Trophoblast cell (in vitro differentiated cells and primary cell): ENCODE measurements around the gene CDK8.

Source experiments
- DNase-seq, 2 donors: peaks; one replicate each; pipeline ENCODE4 v3.0.0-alpha.2; 2016
- H2AFZ ChIP-seq: 2 replicates; pipeline ENCODE4 v1.6.1; 2013; ENCODE audit warnings: low read length, moderate library complexity, mild to moderate bottlenecking; ENCODE audit not compliant: insufficient read depth, poor library complexity
- H2AK5ac ChIP-seq: 2 replicates; pipeline ENCODE4 v1.6.1; 2013; ENCODE audit warnings: mild to moderate bottlenecking, low read length
- H2BK120ac ChIP-seq: 2 replicates; pipeline ENCODE4 v1.6.1; 2013; ENCODE audit warnings: low read length, mild to moderate bottlenecking, moderate library complexity; ENCODE audit not compliant: insufficient read depth, poor library complexity
- H2BK12ac ChIP-seq: 2 replicates; pipeline ENCODE4 v1.6.1; 2013; ENCODE audit warnings: mild to moderate bottlenecking, low read length, moderate library complexity
- H2BK5ac ChIP-seq: 2 replicates; pipeline ENCODE4 v1.6.1; 2013; ENCODE audit warnings: low read length, low read depth, moderate library complexity, mild to moderate bottlenecking; ENCODE audit not compliant: poor library complexity
- H3K14ac ChIP-seq: 2 replicates; pipeline ENCODE4 v1.6.1; 2013; ENCODE audit warnings: mild to moderate bottlenecking, low read length
- H3K18ac ChIP-seq: 2 replicates; pipeline ENCODE4 v1.6.1; 2013; ENCODE audit warnings: mild to moderate bottlenecking, low read length
- H3K23ac ChIP-seq: 2 replicates; pipeline ENCODE4 v1.6.1; 2013; ENCODE audit warnings: low read length
- H3K27ac ChIP-seq: 2 replicates; pipeline ENCODE4 v1.5.1; 2013; ENCODE audit warnings: low read depth, mild to moderate bottlenecking, inconsistent platforms, low read length, moderate library complexity
- H3K27me3 ChIP-seq: 2 replicates; pipeline ENCODE4 v1.6.1; 2013; ENCODE audit warnings: inconsistent platforms, mild to moderate bottlenecking, low read length, moderate library complexity; ENCODE audit not compliant: insufficient read depth
- H3K36me3 ChIP-seq, 2 experiments: 1 replicate in 1 of 2; 2 replicates in 1 of 2; pipeline ENCODE4 v1.6.1; 2013; ENCODE audit warnings: low read length in 2 of 2, mild to moderate bottlenecking in 2 of 2, moderate library complexity in 1 of 2; ENCODE audit not compliant: insufficient read depth in 2 of 2, control insufficient read depth in 1 of 2
- H3K4ac ChIP-seq: 2 replicates; pipeline ENCODE4 v1.6.1; 2013; ENCODE audit warnings: low read depth, mild to moderate bottlenecking, low read length, moderate library complexity
- H3K4me1 ChIP-seq, 2 experiments: 1 replicate in 1 of 2; 2 replicates in 1 of 2; pipeline ENCODE4 v1.6.1; 2013; ENCODE audit warnings: low read length in 2 of 2, mild to moderate bottlenecking in 2 of 2, moderate library complexity in 1 of 2; ENCODE audit not compliant: insufficient read depth in 2 of 2, control insufficient read depth in 1 of 2
- H3K4me2 ChIP-seq: 2 replicates; pipeline ENCODE4 v1.6.1; 2013; ENCODE audit warnings: inconsistent platforms, mild to moderate bottlenecking, low read length, moderate library complexity
- H3K4me3 ChIP-seq: 2 replicates; pipeline ENCODE4 v1.5.1; 2013; ENCODE audit warnings: mild to moderate bottlenecking, low read depth, low read length, inconsistent platforms
- H3K79me1 ChIP-seq: one replicate; pipeline ENCODE4 v1.6.1; 2013; ENCODE audit warnings: low read length
- H3K79me2 ChIP-seq: 2 replicates; pipeline ENCODE4 v1.6.1; 2013; ENCODE audit warnings: low read length, mild to moderate bottlenecking; ENCODE audit not compliant: control insufficient read depth, insufficient read depth, poor library complexity
- H3K9ac ChIP-seq: 2 replicates; pipeline ENCODE4 v1.6.1; 2013; ENCODE audit warnings: mild to moderate bottlenecking, low read length
- H3K9me3 ChIP-seq: 2 replicates; pipeline ENCODE4 v1.6.1; 2013; ENCODE audit warnings: low read depth, mild to moderate bottlenecking, control low read depth, inconsistent platforms, low read length; ENCODE audit not compliant: insufficient read depth
- H4K12ac ChIP-seq: 2 replicates; pipeline ENCODE4 v1.6.1; 2013; ENCODE audit warnings: low read depth, mild to moderate bottlenecking, low read length, moderate library complexity
- H4K8ac ChIP-seq: 2 replicates; pipeline ENCODE4 v1.6.1; 2013; ENCODE audit warnings: low read depth, mild to moderate bottlenecking, low read length, moderate library complexity
- H4K91ac ChIP-seq: one replicate; pipeline ENCODE4 v1.6.1; 2013; ENCODE audit warnings: low read depth, mild to moderate bottlenecking, low read length, moderate library complexity
- WGBS: extraction: QIAGEN DNeasy Blood & Tissue Kit; methylation state at CpG from one replicate; pipeline ENCODE4 v1.1.7; 2013; ENCODE audit warnings: missing lambda C conversion rate; ENCODE audit not compliant: insufficient read length, insufficient coverage; ENCODE audit errors: extremely low coverage; 5-methylcytosine and 5-hydroxymethylcytosine counted together

The CDK8 gene

GRCh38 chr13:26412263-26412662 is 158.3 kb downstream of the CDK8 start:
- Histone ChIP-seq H2BK5ac (no peak overlapping the region), H2BK12ac (no peak overlapping the region), H3K4me2 (no peak overlapping the region), H2AFZ (no peak overlapping the region), H3K79me1 (no peaks in the 10 kb centered on the region), H2AK5ac (no peak overlapping the region), H3K9ac (no peak overlapping the region), H3K23ac (no peak overlapping the region), H3K79me2 (no peaks in the 10 kb centered on the region), H4K12ac (no peak overlapping the region), H3K4ac (no peak overlapping the region), H3K27me3 (no peaks in the 10 kb centered on the region), H3K4me1 (no peaks in the 10 kb centered on the region), H3K14ac (no peak overlapping the region), H3K27ac (no peak overlapping the region), H4K8ac (no peak overlapping the region), H2BK120ac (no peak overlapping the region), H3K36me3 (peaks cover 0 to 3% of the 10 kb centered on the region in 2 experiments), H3K18ac (no peak overlapping the region), H4K91ac (no peak overlapping the region), H3K4me3 (no peak overlapping the region), H3K9me3 (peaks cover under 1% of the 10 kb centered on the region)
- DNase-seq = no peak
- WGBS = no CpG with 5 or more reads among the region's 1 CpG

- Histone ChIP-seq H3K27me3 (no peaks in the 10 kb centered on the region), H3K4me1 (no peaks in the 10 kb centered on the region)
- WGBS = no CpG with 5 or more reads among the region's 5 CpGs
These were observed 159.2 kb downstream of the CDK8 start for GRCh38 chr13:26412936-26413716.

GRCh38 chr13:26420282-26420960 is 166.5 kb downstream of the CDK8 start:
- Histone ChIP-seq H2BK5ac (no peak overlapping the region), H3K9me3 (no peaks in the 10 kb centered on the region), H2AFZ (no peak overlapping the region), H4K91ac (no peak overlapping the region), H3K79me2 (peaks cover 3% of the 10 kb centered on the region), H3K36me3 (no peaks in the 10 kb centered on the region), H2BK12ac (no peak overlapping the region), H2AK5ac (no peak overlapping the region), H3K27ac (no peak overlapping the region), H3K79me1 (peaks cover 11% of the 10 kb centered on the region), H3K4me1 (peaks cover 9 to 14% of the 10 kb centered on the region in 2 experiments), H3K4me2 (no peak overlapping the region), H3K4me3 (no peak overlapping the region), H3K27me3 (no peaks in the 10 kb centered on the region), H3K23ac (no peak overlapping the region), H3K4ac (no peak overlapping the region), H4K12ac (no peak overlapping the region), H3K9ac (no peak overlapping the region), H4K8ac (no peak overlapping the region), H3K18ac (no peak overlapping the region), H2BK120ac (no peak overlapping the region), H3K14ac (no peak overlapping the region)
- DNase-seq = no peak
- WGBS = no CpG with 5 or more reads among the region's 4 CpGs

More at GRCh38 chr13:26412936-26413716, 159.2 kb downstream of the CDK8 start:
- Histone ChIP-seq H3K79me2 (no peaks in the 10 kb centered on the region), H3K18ac (no peak overlapping the region), H3K36me3 (peaks cover 0 to 3% of the 10 kb centered on the region in 2 experiments), H3K9me3 (no peaks in the 10 kb centered on the region), H3K27ac (no peak overlapping the region), H3K4ac (no peak overlapping the region), H2BK5ac (no peak overlapping the region), H3K4me2 (no peak overlapping the region), H2AFZ (no peak overlapping the region), H2BK12ac (no peak overlapping the region), H3K79me1 (no peaks in the 10 kb centered on the region), H3K23ac (no peak overlapping the region), H3K4me3 (no peak overlapping the region), H4K91ac (no peak overlapping the region), H4K12ac (no peak overlapping the region), H2BK120ac (no peak overlapping the region), H3K9ac (no peak overlapping the region), H3K14ac (no peak overlapping the region), H4K8ac (no peak overlapping the region), H2AK5ac (no peak overlapping the region)
- no peak for DNase-seq

GRCh38 chr13:26422036-26422435 is 168.1 kb downstream of the CDK8 start:
- H4K91ac ChIP-seq = no peak overlapping the region
- no peak overlapping the region for H3K4me2 ChIP-seq
- no peaks in the 10 kb centered on the region for H3K27me3 ChIP-seq
- H3K23ac ChIP-seq = no peak overlapping the region
- no peak overlapping the region for H3K27ac ChIP-seq
- no CpG with 5 or more reads among the region's 7 CpGs for WGBS
- no peak overlapping the region for H3K9ac ChIP-seq
- DNase-seq = no peak
- H3K4me3 ChIP-seq = no peak overlapping the region
- H3K18ac ChIP-seq = no peak overlapping the region
- no peak overlapping the region for H2BK5ac ChIP-seq
- no peaks in the 10 kb centered on the region for H3K36me3 ChIP-seq
- H3K4ac ChIP-seq = no peak overlapping the region
- peaks cover 3% of the 10 kb centered on the region for H3K79me2 ChIP-seq
- H3K79me1 ChIP-seq = peaks cover 14% of the 10 kb centered on the region
- H2AK5ac ChIP-seq = no peak overlapping the region
- no peak overlapping the region for H2AFZ ChIP-seq
- H3K9me3 ChIP-seq = no peaks in the 10 kb centered on the region
- H3K4me1 ChIP-seq = peaks cover 16 to 22% of the 10 kb centered on the region in 2 experiments
- H2BK12ac ChIP-seq = no peak overlapping the region
- no peak overlapping the region for H4K12ac ChIP-seq
- H3K14ac ChIP-seq = no peak overlapping the region
- no peak overlapping the region for H2BK120ac ChIP-seq
- H4K8ac ChIP-seq = no peak overlapping the region
